H54 (cell line): ENCODE data around the gene HTR1D.
"Not testable (repeated sequence)": the region's sequence is repeated elsewhere in the genome, so short reads cannot be mapped to it uniquely, and the experiment has no call there.

Experiments
- DNase-seq: peaks from one replicate; pipeline ENCODE4 v3.0.0; 2011; ENCODE audit warnings: low spot score, mixed read lengths; ENCODE audit not compliant: insufficient read length
- FAIRE-seq: peaks from 3 replicates; lab custom pipeline; 2011; peaks lifted over from hg19 to GRCh38; lab: Jason Lieb, UNC
- POLR2A ChIP-seq: IDR thresholded peaks from 2 replicates; pipeline ENCODE4 v1.6.1; 2011; ENCODE audit warnings: low read depth, mild to moderate bottlenecking, low read length

Gene HTR1D

GRCh38 chr1:23209770-23210169 is 7.5 kb downstream of the HTR1D start:
- no peak for TF ChIP-seq POLR2A
- DNase-seq (no peak), FAIRE-seq (no peak)

DNA sequence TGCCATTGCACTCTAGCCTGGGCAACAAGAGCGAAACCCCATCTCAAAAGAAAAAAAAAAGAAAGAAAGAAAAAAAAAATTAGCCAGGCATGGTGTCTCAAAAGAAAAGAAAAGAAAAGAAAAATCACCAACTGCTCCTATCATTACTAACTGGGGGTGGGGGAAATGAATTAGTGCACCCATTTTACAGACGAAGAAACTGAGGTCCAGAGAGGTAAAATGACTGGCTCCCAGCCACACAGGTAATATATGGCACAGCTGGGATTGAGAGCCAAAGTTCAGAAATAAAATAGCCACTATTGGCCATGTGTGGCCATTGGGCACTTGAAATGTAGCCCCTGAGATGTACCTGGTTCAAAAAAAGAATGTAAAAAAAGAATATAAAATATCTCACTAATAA is 8.8 kb downstream of the HTR1D start:
- no peak for FAIRE-seq
- TF ChIP-seq POLR2A: no peak
- DNase-seq: no peak

- not testable (repeated sequence) for DNase-seq, FAIRE-seq
Observed at GRCh38 chr1:23207733-23208132, 9.6 kb downstream of the HTR1D start.

DNA sequence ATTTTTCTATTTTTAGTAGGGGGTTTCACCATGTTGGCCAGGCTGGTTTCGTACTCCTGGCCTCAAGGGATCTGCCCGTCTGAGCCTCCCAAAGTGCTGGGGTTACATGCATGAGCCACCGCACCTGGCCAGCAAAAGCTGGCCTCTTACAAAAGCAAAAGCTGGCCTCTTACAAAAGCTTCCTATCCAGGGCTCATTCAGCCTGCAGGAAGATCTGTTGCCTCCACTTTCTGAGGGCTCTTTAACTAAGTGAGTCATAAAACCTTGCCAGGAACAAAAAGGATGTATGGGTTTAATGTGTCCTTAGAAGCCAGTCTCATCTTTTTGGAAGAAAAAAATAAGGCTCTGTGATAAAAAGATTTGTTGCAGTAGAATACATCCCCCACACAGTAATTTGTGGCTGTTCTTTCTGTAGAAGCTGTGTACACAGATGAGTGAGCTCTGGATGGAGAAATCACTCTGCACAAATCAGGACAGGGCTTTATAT is 15.0 kb downstream of the HTR1D start:
- FAIRE-seq (no peak), DNase-seq (no peak)
- no peak for TF ChIP-seq POLR2A

GRCh38 chr1:23200883-23201282 is 16.4 kb downstream of the HTR1D start:
- FAIRE-seq (no peak), DNase-seq (no peak)
- no peak for TF ChIP-seq POLR2A

DNA sequence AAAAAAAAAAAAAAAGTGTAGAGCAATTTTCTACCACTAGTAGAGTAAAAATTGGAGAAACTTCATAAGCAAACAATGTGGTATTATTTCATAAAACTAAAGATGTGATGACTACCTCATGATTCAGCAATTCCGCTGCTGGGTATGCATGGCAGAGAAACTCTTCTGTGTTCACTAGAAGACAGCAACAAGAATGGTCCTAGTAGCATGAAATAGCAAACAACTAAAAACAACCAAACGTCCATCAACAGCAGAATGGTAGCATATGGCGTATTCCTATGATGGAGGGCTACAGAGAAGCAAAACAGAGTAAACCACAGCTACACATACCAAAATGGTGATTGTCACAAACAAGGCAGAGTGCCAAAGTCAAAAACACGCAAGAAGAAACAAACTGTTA is 18.9 kb downstream of the HTR1D start:
- FAIRE-seq: peak; percentile 62
- no peak for TF ChIP-seq POLR2A
- no peak for DNase-seq

DNA sequence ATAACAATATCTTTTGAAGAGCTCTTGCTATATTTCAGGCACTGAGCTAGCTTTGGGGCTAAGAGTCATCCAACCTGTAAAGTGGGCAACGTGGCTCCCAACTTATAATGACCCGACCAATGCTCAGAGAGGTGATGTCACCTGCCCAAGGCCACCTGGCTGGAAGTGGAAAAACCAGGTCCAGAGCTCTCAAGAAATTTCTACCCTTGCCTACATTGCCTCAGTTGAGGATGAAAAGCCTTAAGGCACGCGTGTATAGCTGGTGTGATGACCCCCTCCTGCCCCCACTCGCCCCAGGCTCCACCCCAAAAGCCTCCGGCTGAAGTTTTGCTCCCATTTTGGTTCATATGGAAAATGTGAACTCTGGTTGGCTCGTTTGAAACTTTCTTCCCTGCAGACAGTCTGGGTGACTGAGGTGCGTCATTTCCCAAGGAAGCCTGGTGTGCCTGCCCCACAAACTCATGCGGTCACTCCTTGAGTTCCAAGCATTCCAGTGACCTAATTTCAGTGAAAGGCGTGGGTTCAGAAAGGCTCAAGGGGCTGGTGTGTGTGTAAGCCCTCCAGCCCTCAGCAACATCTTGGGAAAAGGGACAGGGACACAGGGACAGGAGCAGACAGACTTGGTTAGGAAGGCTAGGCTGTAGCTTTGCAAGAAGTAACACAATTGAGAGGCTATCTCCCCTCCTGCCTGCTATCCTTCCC is 20.5 kb downstream of the HTR1D start:
- no peak for TF ChIP-seq POLR2A
- DNase-seq (peak; percentile 52), FAIRE-seq (peak; percentile 70)

DNA sequence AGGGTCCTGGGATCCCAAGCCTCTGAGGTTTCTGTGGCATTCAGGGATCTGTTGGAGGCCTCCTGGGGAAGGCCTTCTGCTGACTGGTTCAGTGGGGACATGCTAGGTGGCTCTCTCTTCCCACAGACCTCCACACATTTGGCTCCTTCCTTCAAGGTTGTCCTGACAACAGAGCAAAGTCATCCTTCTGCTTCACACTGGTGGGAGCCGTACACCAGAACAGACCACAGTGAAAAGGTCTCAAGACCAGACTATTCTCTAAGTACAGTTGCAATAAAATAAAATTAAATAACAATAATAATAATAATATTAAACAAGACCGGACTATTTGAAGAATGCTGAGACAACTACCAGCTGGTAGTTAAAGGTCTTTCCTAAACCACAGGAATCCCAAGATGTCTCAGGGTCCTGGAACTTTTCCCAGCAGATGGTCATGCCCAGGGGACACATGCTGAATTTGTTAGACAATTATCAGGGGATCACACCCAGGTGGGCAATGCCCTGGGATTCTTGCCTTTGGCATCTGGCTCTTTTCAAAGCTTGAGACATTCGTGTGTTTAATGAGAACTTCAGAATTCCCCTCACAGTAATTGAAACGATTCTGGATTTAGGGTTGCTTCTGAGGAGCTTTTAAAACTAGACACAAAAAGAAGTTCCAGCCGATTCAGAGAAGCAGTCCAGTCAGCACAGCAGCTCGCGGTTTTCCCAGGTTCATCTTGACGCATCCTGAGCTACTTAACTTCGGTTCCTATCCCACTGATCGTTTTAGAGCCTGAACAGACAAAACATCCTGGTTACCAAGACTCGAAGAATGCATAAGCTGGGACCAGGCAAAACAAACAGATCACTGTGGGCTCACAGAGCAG is 22.9 kb downstream of the HTR1D start:
- no peak for FAIRE-seq
- peak; percentile 48 for DNase-seq
- TF ChIP-seq POLR2A: no peak

DNA sequence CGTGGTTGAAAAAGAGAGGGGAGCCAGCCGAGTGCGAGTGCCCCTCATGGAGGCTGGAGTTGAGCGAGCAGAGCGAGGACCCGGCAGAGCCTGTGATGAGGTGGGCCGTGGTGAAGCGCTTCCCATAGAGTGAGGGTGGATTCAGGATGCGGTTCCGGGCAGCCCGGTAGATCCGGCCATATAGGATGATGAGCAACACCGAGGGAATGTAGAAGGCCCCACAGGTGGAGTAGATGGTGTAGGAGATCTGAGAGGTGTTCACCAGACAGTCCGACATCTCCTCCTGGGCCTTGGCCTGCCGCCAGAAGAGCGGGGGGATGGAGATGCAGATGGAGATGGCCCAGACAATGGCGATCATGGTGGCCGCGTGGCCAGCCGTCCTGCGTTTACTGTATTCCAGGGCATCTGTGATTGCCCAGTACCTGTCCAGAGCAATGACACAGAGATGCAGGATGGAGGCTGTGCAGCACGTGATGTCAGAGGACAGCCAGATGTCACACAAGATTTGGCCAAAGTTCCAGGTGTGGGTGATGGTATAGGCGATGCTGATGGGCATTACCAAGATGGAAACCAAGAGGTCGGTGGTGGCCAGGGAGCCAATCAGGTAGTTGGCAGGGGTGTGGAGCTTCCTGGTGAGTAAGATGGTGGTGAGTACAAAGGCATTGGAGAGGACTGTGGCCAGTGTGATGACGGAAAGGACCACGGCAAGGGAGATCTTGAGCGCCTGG is 23.7 kb downstream of the HTR1D start:
- FAIRE-seq (no peak), DNase-seq (no peak)
- TF ChIP-seq POLR2A: no peak

DNA sequence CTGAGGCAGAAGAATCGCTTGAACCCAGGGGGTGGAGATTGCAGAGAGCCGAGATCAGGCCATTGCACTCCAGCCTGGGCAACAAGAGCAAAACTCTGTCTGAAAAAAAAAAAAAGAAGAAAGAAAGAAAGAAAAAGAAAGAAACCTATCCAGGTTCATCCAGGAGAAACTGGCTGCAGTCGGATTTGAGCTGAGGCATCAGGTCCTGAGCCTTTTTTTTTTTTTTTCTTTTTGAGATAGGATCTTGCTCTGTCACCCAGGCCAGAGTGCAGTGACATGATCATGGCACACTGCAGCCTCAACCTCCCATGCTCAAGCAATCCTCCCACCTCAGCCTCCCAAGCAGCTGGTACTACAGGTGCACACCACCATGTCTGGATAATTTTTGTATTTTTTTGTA is 26.1 kb downstream of the HTR1D start:
- no peak for FAIRE-seq
- no peak for DNase-seq
- no peak for TF ChIP-seq POLR2A

- peak; percentile 51 for DNase-seq
- FAIRE-seq: not testable (repeated sequence)
Observed at GRCh38 chr1:23188936-23189452, 28.3 kb downstream of the HTR1D start.

- DNase-seq (no peak), FAIRE-seq (no peak)
- TF ChIP-seq POLR2A: no peak
Observed at GRCh38 chr1:23188434-23188884, 28.8 kb downstream of the HTR1D start.

- FAIRE-seq (no peak), DNase-seq (no peak)
- no peak for TF ChIP-seq POLR2A
Observed at GRCh38 chr1:23187637-23188036, 29.7 kb downstream of the HTR1D start.

- FAIRE-seq: no peak
Observed at GRCh38 chr1:23185381-23185780, 31.9 kb downstream of the HTR1D start.

More at GRCh38 chr1:23185381-23185780, 31.9 kb downstream of the HTR1D start:
- TF ChIP-seq POLR2A: no peak
- DNase-seq: no peak
